Activated naive CD4-positive, alpha-beta T cell (primary cell): Measurements from ENCODE around the gene EPN3.

Source experiments
- DNase-seq, 4 experiments: peaks; one replicate each; lab custom pipeline; 2025; lab: John Stamatoyannopoulos, UW

The EPN3 gene

DNA sequence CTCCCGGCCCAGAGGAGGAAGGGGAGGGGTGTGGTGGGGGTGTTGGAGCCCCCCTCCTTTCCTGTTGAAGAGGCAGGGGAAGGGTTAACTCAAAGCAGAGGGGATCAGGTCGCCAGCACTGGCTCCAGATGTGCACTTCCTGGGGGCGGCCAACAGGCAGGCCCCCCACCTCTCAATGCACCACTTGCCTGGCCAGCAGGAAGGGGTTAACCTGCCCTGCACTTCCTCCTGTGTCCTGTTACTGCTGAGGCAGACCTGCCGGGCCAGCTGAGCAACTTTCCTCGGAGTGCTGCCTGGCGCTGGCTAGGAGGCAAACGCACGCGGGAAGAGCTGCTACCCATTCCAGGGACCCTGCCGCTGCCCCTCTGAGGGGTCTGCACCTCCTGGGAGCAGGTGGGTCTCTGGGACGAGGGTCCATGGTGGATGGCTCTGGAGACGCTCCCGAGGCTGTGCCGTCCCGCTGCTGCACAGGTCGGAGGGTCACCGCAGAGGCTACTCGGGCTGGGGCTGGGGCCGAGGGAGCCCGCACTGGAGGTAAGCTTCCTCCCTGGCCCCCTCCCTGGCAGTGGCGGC, at the start of gene EPN3:
EPN3 (plus strand) TSS at position 284 of the 573 bp plus-strand sequence. CDS start 3,822 bp downstream, outside the sequence.
- DNase-seq: no peak

DNA sequence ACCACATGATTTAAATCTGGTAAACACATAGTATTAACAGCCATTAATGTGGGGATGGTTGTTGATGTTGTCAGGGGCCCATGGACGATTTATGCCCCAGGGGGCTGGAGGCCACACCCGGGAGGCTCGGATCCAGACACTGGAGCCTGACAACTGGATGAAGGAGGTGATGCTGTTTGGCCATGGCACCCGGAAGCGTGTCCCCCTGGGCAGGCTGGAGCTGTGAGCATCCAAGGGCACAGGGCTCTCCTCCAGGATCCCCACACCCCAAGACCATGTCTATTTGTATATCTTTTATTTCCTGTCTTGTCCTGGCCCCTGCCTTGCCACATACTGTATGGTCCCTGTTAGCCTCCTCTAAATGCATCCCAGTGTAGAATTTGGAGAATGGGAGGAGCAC, 49.3 kb upstream of the EPN3 start:
- no peak for DNase-seq

- DNase-seq: no peak
Observed at GRCh38 chr17:50484386-50485155, 48.0 kb upstream of the EPN3 start.

DNA sequence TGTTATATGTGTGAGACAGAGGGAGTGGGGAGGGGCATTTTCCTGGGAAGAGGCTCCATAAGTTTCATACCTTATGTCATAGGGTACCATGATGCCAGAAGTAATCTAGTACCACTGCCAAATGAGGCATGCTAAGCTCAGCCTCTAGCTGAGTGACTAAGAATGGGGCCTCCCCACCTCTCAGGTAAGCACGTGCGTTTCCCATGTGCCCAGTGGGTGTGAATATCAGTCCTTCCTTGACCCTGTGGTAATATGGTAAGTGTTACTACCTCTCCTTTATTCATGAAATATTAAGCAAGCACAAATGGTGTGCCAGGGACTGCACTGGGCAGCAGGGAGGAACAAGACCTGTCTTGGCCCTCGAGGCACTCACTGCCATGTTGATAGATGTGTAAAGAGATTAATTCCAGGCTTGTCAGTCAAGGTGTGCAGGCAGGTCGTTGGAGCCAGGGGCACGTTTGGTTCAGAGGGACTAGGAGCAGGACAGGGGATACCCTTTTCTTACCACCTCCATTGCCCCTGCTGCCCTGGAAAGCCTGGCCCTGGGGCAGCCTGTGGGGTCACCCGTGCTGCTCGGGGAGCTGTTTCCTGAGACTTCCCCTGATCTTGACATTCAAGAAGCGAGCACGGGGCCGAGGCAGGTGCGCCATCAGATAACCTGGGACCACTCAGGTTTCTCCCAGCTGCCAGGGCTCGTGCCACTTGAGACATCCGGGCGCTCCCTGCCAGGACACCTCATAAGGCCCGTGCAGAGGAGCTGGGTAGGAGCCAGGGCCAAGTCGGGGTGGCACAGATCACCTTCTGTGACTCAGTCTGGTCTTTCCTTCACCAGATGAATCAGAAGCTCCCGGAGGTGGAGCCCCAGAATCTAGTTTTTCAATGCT, 45.1 kb upstream of the EPN3 start:
- no peak for DNase-seq

- DNase-seq: no peak
Observed at GRCh38 chr17:50488880-50489279, 43.7 kb upstream of the EPN3 start.

GRCh38 chr17:50491505-50491904, 41.0 kb upstream of the EPN3 start:
- DNase-seq: no peak

DNA sequence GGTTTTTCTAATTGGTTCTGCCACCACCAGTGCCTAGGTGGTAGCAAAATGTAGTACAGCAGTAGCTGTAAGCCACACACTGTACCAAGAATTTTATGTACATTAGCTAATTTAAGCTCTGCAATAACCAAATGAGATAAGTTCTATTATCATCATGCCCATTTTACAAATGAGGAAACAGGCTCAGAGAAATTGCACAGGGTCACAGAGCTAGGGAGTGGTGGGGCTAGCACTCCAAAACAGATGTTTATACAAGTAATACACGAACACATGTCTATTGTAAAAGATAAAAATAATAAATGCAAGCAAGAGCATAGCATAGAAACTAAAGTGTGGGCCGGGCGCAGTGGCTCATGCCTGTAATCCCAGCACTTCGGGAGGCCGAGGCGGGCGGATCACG, 40.3 kb upstream of the EPN3 start:
- DNase-seq: no peak

DNA sequence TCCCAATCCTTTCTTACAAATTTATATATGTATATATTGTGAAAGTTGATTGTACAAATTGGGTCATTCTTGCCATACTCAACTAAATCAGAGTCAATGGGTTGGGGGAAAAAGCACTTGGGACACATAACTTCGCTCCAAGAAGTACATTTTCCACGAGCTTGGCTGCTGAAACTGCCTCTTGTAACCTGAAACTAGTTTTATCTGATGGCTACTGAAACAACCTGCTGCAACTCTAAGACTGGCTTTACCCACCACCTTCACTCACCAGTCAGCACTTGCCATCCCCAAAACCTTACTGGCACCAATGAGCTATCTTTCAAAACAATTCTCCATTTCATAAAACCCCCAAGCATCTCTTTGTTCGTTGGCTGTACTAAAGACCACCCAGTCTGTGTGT, 38.8 kb upstream of the EPN3 start:
- no peak for DNase-seq

GRCh38 chr17:50495217-50495823, 37.2 kb upstream of the EPN3 start:
- DNase-seq: no peak

GRCh38 chr17:50495918-50496317, 36.6 kb upstream of the EPN3 start:
- no peak for DNase-seq

- no peak for DNase-seq
Observed at GRCh38 chr17:50498021-50498874, 34.3 kb upstream of the EPN3 start.

- no peak for DNase-seq
Observed at GRCh38 chr17:50499270-50499669, 33.3 kb upstream of the EPN3 start.

- DNase-seq: no peak
Observed at GRCh38 chr17:50499721-50500120, 32.8 kb upstream of the EPN3 start.

DNA sequence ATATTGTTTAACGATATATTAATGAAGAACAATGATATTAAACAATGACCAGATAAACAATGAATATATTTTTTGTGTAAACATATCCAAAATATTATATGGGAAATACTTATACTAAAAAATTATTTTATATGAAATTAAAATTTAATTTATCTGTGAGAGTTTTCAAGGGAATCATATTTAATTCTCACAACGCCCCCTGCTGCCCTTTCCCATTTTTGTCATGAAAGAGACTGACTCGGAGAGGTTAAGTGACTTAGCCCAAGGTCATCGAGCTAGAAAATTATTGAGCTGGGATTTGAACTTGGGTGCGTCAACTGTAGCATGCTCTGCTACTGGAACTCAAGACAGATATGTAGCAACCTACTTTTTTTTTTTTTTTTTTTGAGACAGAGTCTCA, 31.5 kb upstream of the EPN3 start:
- no peak for DNase-seq

DNA sequence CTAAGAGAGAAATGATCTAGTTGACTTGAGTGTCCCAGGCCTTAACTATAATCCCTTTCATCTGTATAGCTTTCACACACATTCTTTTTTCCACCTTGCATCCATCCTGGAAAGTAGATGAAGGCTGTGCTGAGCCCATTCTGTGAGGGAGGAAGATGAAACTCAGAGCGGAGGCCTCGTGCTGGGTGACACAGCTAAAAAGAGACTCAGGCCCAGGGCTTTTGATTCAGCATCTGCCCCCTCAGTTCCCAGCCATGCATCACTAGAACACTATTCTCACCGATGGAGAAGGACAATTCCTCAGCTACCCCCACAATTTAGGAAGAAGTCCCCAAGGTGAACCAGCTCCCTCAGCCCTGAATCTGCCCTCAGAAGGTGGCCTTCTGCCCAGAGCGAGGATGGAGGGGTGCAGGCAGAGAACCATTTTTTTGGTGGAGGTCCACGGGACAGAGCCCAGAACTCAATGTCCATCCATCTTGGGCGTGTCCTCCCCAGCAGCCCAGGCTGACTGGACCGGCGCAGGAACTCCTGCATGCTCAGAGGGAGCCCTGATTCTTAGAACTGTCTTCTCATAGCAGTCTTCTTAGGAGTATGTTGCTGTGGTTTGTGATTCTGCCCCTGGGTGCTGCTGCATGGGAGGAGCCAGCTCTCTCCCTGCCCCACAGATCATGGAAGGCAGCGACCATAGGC, 30.1 kb upstream of the EPN3 start:
- no peak for DNase-seq

- DNase-seq: no peak
Observed at GRCh38 chr17:50505591-50506130, 26.9 kb upstream of the EPN3 start.

- no peak for DNase-seq
Observed at GRCh38 chr17:50506298-50506697, 26.2 kb upstream of the EPN3 start.

- DNase-seq: peak; percentile 27 to 60 (median 44)
Observed at GRCh38 chr17:50507871-50508572, 24.5 kb upstream of the EPN3 start, which contains the start of gene MYCBPAP. MYCBPAP (plus strand) TSS chr17:50508439; CDS start chr17:50508675, 236 bp downstream.

- DNase-seq: no peak
Observed at GRCh38 chr17:50508573-50509460, 23.7 kb upstream of the EPN3 start.
